HG03159 (cell line): Measurements from ENCODE around the gene TIMM23.
"Not testable (repeated sequence)": the region's sequence is repeated elsewhere in the genome, so short reads cannot be mapped to it uniquely, and the experiment has no call there.

ENCODE experiments used
- ATAC-seq: cut with Tn5 transposase; IDR thresholded peaks from one replicate; pipeline ENCODE4 v1.9.1; 2021; ENCODE audit warnings: mild to moderate bottlenecking, moderate library complexity; ENCODE audit not compliant: unreplicated experiment

TIMM23 gene

GRCh38 chr10:45985590-45985989 lies 13.3 kb downstream of the TIMM23 start:
- ATAC-seq: not testable (repeated sequence)

- no peak for ATAC-seq
Observed at GRCh38 chr10:45997557-45997956, 25.3 kb downstream of the TIMM23 start.

- ATAC-seq: no peak
Observed at GRCh38 chr10:45997994-45998763, 25.9 kb downstream of the TIMM23 start.

- not testable (repeated sequence) for ATAC-seq
Observed at GRCh38 chr10:45999955-46000354, 27.7 kb downstream of the TIMM23 start.

- no peak for ATAC-seq
Observed at GRCh38 chr10:46000538-46000937, 28.2 kb downstream of the TIMM23 start.

- no peak for ATAC-seq
Observed at GRCh38 chr10:46001187-46001756, 29.0 kb downstream of the TIMM23 start.

- ATAC-seq: not testable (repeated sequence)
Observed at GRCh38 chr10:46002189-46002687, 29.9 kb downstream of the TIMM23 start.

- no peak for ATAC-seq
Observed at GRCh38 chr10:46002916-46003693, 30.8 kb downstream of the TIMM23 start.

GRCh38 chr10:46004963-46005362 lies 32.7 kb downstream of the TIMM23 start:
- ATAC-seq: no peak

- no peak for ATAC-seq
Observed at GRCh38 chr10:46005383-46005782, 33.1 kb downstream of the TIMM23 start.

GRCh38 chr10:46006219-46006618 lies 33.9 kb downstream of the TIMM23 start:
- ATAC-seq: no peak

- ATAC-seq: no peak
Observed at GRCh38 chr10:46012746-46013145, 40.5 kb downstream of the TIMM23 start.

GRCh38 chr10:46014206-46014605 lies 41.9 kb downstream of the TIMM23 start:
- no peak for ATAC-seq

- ATAC-seq: no peak
Observed at GRCh38 chr10:46014683-46015405, 42.6 kb downstream of the TIMM23 start.

- ATAC-seq: no peak
Observed at GRCh38 chr10:46016190-46016589, 43.9 kb downstream of the TIMM23 start.

- ATAC-seq: no peak
Observed at GRCh38 chr10:46016811-46017210, 44.5 kb downstream of the TIMM23 start.

GRCh38 chr10:46017733-46018132 lies 45.4 kb downstream of the TIMM23 start:
- no peak for ATAC-seq

- no peak for ATAC-seq
Observed at GRCh38 chr10:46018453-46019176, 46.3 kb downstream of the TIMM23 start.

GRCh38 chr10:46019177-46019528 lies 46.9 kb downstream of the TIMM23 start:
- no peak for ATAC-seq

- no peak for ATAC-seq
Observed at GRCh38 chr10:46019569-46020343, 47.5 kb downstream of the TIMM23 start.
